ENCODE data around the gene CCDC69.
A peak's percentile ranks its signal among the peaks of the same experiment; 100 is the strongest.

Gene CCDC69

GRCh38 chr5:151195622-151196021 lies 28.3 kb downstream of the CCDC69 start:
- H3K4me3 ChIP-seq (ENCODE audit: low read depth, low read length) = no peak overlapping the region
- TF ChIP-seq CTCF (conservative IDR thresholded peaks at IDR 0.05; ENCODE audit: low read depth, low read length) = no peak
- peak; percentile 64 for DNase-seq (ENCODE audit: low read depth)

GRCh38 chr5:151192626-151193025 lies 31.3 kb downstream of the CCDC69 start:
- no peak for TF ChIP-seq CTCF (conservative IDR thresholded peaks at IDR 0.05; ENCODE audit: low read depth, low read length)
- H3K4me3 ChIP-seq (ENCODE audit: low read depth, low read length) = no peak overlapping the region
- DNase-seq (ENCODE audit: low read depth) = no peak

GRCh38 chr5:151191661-151192060 lies 32.2 kb downstream of the CCDC69 start:
- no peak overlapping the region for H3K4me3 ChIP-seq (ENCODE audit: low read depth, low read length)
- no peak for TF ChIP-seq CTCF (conservative IDR thresholded peaks at IDR 0.05; ENCODE audit: low read depth, low read length)
- DNase-seq (ENCODE audit: low read depth) = no peak

GRCh38 chr5:151189151-151189550 lies 34.7 kb downstream of the CCDC69 start:
- no peak for DNase-seq (ENCODE audit: low read depth)
- no peak overlapping the region for H3K4me3 ChIP-seq (ENCODE audit: low read depth, low read length)
- no peak for TF ChIP-seq CTCF (conservative IDR thresholded peaks at IDR 0.05; ENCODE audit: low read depth, low read length)

- no peak for DNase-seq (ENCODE audit: low read depth)
- TF ChIP-seq CTCF (conservative IDR thresholded peaks at IDR 0.05; ENCODE audit: low read depth, low read length) = no peak
- H3K4me3 ChIP-seq (ENCODE audit: low read depth, low read length) = no peak overlapping the region
Observed at GRCh38 chr5:151186538-151186937, 37.4 kb downstream of the CCDC69 start.

- no peak overlapping the region for H3K4me3 ChIP-seq (ENCODE audit: low read depth, low read length)
- DNase-seq (ENCODE audit: low read depth) = no peak
- TF ChIP-seq CTCF (conservative IDR thresholded peaks at IDR 0.05; ENCODE audit: low read depth, low read length) = no peak
Observed at GRCh38 chr5:151186052-151186451, 37.8 kb downstream of the CCDC69 start.

- no peak for TF ChIP-seq CTCF (conservative IDR thresholded peaks at IDR 0.05; ENCODE audit: low read depth, low read length)
- no peak overlapping the region for H3K4me3 ChIP-seq (ENCODE audit: low read depth, low read length)
- no peak for DNase-seq (ENCODE audit: low read depth)
Observed at GRCh38 chr5:151184316-151185042, 39.4 kb downstream of the CCDC69 start.
